HPDE6-E6E7 (cell line): ENCODE results near the gene MYBBP1A.

ENCODE experiments used
- DNase-seq: peaks from one replicate; pipeline ENCODE4 v3.0.0; 2011; ENCODE audit warnings: missing footprints; ENCODE audit errors: extremely low spot score

Gene MYBBP1A

DNA sequence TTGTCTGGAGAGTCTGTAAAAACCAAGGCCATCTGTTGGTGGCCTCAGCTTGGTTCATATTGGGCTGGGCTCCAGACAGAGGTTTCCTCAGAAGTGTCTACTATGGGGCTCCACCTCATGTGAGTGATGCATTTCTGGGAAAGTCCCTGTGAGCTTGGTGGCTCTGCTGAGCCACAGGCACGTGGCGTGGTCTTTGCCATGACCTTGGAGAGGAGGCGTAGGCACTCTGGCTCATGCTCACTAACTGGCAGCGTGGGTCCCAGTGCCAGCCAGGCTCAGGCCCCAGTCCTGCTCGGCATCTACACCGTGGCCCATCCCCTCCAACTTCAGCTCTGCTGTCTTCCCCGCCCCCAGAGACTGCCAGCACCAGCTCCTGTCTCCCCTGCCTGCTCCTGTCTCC is 18.5 kb upstream of the MYBBP1A start:
- DNase-seq: no peak

DNA sequence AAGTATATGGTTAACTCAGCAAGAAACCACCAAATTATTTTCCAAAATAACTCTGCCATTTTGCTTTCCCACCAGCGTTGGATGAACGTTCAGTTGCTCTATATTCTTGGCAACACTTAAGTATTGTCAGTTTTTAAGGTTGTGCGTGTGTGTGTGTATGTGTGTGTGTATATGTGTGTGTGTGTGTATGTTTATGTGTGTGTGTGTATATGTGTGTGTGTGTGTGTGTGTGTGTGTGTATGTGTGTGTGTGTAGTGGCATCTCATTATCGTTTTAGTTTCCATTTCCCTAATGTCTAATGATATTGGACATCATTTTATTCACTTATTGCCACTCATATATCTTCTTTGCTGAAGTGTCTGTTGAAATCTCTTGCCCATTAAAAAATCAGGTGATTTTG is 17.9 kb upstream of the MYBBP1A start:
- no peak for DNase-seq

DNA sequence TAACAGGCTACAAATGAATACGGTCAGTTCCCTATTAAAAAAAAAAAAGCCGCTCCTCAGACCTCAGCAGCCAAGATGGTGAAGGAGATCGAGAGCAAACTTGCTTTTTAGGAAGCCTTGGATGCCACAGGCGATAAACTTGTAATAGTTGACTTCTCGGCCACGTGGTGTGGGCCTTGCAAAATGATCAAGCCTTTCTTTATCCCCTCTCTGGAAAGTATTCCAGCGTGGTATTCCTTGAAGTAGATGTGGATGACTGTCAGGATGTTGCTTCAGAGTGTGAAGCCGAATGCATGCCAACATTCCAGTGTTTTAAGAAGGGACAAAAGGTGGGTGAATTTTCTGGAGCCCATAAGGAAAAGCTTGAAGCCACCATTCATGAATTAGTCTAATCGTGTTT is 16.9 kb upstream of the MYBBP1A start:
- no peak for DNase-seq

DNA sequence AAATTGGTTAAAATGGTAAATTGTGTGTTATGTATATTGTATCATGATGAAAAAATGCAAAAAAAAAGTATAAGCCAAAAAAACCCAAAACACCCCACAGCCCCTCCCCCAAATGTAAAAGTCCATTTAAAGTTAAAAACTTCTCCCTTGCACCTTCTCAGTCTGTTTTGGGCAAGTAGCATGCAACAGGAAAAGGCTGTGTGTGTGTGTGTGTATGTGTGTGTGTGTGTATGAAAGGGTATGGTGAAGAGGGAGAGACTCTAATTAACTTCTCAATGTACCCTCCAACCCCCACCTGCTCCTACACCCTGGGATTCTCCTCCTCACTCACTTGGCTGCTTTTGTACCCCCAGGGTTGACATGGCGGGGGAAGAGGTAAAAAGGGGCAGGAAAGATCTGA is 14.4 kb upstream of the MYBBP1A start:
- no peak for DNase-seq

DNA sequence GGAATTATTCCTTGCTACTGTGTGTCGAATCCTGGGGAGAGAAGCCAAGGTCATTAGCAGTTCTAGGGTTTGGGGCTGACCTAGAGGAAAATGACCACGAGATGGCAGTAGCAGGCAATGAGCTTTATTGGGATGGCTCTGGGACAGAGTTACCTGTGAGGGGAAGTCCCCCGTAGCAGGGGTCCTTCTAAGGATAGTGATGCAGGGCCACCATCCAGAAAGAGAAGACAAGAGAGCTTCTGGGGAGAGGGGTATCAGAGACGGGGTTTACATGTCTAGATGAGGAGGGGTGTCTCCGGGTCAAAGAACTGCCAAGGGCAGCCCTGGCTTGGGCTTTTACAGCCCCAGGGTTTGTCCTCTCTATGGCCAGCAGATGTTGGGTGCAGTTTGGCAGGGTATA is 11.6 kb upstream of the MYBBP1A start:
- DNase-seq: peak; percentile 62

DNA sequence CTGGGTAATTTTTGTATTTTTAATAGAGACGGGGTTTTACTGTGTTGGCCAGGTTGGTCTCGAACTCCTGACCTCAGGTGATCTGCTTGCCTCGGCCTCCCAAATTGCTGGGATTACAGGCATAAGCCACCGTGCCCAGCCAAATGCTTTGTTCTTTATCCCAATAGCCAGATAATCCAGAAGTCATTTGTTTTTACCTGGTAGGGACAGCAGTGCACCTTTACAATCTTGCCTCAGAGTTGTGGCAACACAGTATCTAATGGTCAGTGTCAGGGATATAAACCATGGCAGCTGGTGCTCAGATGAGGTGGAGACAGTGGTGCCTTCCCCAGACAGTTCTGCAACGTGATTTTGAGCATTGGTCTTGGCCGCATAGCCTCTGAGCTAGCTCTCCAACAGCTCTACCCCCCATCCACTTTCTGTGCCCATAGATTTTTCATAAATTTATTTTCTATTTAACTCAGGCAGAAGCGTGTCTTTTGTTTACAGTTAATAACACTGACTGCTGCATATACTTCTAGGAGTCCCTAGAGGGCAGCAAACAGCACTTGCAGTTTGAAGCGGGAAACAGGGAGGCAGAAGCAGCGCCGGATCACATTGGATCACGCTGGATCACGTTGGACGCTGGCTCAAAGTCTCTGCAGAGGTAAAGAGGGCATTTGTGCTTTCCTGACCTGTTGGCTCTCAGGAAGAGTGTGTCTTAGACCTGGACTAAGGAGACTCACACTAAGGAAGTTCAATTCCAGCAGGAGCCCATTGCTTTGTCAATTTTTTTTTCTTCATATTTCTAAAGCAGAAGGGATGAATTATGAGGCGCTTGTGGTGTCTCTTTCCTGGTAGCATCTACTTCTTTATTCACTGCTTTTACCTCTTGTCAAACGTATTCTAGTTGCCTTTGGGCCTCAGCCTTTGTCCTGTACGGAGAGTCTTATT is 10.3 kb upstream of the MYBBP1A start:
- DNase-seq: peak; percentile 69

DNA sequence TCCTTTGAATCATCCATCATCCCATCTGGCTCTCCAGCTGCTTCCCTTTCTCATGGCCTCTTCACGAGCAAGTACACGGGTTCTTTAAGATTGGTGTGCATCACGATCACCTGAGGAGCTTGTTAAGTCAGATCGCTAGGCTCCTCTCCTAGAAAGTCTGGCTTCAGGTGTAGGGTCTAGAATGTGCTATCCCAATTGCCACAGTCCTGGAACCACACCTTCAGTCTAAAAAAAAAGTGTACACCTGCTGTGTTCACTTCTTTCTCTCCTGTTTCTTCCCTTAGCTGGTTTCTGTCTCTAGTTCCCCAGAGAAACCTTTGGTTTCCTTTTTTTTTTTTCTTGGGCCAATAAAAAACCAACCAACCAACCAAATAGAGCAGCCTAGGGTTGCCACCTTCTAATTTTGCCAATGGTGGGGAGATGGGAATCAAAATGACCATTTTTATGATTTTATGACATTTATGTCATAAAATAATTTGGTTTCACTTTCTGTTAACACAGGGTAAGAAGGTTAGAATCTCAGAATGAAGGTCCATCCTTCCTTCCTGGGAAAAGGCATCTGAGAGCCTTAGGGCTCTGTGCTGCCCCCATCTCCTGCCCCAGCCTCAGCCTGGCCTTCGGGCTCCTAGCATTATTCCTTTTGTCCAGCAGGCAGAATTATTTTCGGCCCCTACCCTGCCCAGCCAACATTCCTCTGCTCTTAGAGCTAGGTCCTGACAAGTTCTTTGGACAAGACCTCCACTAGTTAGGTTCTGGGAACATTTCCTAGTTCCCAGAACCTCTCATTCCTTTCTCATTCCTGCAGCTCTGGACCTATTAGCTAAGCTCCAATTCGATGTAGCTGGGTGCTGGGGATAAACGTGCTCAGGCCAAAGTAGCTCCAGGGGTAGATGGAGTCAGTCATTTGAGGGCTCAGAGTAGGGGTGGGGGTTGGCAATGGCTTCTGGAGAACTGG is 7.1 kb upstream of the MYBBP1A start:
- no peak for DNase-seq

DNA sequence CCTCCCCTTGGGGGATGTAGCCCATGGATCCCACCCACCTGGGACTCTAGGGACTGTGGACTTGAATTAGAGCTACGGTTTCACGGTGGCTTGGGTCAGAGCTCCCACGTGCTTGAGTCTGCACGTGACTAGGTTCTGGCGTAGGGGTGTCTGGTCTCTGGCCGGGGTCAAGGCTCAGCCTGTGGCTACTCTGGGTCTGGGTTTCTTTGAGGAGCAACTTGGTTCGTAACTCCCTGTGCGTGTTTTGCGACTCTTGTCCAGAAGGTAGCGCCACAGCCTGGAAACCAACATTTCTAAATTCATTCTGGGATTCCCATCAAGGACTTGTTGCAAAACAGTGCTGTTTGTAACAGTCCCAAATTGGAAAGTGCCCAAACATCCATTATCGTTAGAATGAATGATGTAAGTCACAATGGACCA is 5.7 kb upstream of the MYBBP1A start:
- no peak for DNase-seq

DNA sequence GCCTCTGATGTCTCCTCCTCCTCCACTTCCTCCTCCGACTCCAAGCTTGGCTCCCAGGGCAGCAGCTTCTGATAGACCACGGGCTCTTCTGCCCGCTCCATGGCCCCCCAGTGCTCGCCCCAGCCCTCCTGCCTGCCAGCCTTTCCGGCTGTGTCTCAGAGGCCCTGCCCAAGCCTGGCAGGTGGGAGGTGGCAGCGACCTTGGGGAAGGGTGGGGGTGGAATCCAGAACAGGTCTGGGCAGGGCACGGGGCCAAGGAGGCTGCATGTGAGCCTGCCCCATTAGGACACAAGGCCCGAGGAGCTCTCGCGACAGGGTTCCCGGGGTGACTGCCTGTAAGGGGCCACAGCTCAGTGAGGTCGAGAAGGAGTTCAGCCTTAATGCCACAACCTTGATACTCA is 5.2 kb upstream of the MYBBP1A start, which contains the start of gene GGT6:
Gene GGT6 (minus strand): TSS at position 157 of the 400 bp plus-strand sequence. CDS start 56 bp downstream, at position 101.
- no peak for DNase-seq

DNA sequence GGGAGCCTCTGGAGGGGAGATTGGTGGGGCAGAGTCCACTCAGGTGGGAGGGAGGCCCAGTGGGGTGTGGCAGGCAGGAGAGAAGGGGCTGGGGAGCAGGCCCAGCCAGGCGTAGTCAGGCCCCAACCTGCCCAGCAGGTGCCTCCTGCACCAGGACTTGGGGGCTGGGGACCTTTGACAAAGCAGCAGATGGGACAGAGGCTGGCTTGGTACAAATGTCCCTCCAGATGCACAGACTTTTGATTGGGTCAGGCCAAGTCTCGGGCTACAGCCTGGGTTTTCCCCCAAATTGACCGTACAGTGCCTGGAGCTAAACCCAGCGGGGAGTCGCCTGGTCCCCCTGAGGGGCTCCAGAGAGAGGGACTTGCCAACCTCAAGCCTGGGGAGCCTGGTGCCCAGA is 4.8 kb upstream of the MYBBP1A start:
- no peak for DNase-seq

DNA sequence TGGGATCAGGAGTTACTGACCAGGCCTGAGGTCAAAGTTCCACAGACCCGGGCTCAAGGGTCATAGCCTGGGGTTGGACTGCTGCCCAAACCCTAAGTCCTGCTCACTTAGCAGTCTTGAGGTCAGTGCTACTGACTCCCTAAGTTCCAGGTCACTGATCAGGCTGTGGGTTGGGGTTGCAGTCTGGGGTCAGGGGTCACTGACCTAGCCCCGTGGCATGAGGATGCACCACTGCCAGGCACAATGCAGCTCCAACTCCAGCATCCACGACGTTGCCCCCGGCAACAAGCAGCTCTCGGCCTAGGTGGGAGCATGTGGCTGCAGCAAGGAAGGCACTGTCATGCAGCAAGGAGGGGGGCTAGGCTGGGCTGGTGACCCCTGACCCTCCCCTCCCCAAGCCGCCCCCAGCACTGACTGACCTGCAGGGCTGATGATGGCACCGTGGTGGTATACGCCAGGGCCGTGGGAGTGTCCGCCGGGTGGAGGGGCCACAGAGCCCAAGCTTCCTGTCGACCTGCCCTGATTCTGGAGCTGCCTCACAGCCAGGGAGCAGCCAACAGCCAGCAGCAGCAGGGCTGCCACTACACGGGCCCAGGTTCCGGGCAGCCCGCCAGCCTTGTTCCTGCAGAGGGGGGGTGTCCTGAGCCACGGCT is 4.1 kb upstream of the MYBBP1A start:
- no peak for DNase-seq

DNA sequence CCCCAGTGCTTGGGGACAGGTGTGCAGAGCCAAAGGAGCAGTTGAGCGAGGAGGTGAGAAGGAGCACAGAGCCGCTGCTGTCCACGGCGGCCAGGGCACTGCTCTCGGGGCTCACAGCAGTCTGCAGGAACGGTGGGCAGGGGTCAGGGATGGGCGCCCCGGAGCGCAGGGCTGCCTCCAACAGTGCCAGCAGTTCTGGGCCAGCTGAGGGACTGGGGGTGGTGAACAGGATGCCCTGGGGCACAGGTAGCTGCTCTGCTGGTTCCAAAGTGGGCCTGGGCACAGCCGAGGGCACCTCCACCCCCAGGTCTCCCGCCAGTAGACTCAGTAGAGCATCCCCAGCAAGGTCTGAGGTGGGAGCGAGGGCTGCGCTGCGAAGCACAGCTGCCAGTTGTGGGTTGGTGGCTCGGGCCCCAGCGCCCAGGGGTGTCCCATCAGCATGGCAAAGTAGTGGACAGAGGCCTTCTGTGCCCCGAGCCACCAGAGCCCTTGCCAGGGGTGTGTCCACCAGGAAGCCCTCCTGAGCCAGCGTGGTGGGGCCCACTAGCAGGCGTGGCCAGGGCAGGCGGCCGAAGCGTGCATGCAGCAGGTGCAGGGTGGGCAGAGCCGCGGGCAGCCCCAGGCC is 3.3 kb upstream of the MYBBP1A start:
- no peak for DNase-seq

DNA sequence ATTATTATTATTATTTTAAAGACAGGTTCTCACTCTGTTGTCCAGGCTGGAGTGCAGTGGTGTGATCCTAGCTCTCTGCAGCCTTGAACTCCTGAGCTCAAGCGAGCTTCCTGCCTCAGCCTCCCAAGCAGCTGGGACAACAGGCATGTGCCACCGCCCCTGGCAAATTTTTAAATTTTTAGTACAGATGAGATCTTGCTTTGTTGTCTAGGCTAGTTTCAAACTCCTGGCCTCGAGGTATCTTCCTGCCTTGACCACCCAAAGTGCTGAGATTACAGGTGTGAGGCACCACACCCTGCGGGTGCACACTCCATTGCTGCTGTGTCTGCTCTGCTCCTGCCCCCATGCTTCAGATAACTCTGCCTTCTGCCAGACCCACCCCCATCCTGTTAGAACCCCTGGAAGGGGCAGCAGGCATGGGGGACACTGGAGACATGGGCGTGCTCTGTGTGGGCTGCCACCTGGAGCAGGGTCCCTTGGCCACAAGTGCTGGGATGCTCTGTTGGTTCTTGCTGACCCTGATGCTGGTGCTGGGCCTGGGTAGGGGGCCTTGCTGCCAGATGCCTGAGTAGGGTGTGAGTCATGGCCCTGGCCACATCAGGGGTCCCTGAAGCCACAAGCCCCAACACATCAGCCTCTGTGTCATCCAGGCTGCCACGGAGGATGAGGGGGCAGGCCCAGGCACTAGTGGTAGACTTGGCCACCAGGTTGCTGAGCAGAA is 2.6 kb upstream of the MYBBP1A start:
- DNase-seq: no peak

DNA sequence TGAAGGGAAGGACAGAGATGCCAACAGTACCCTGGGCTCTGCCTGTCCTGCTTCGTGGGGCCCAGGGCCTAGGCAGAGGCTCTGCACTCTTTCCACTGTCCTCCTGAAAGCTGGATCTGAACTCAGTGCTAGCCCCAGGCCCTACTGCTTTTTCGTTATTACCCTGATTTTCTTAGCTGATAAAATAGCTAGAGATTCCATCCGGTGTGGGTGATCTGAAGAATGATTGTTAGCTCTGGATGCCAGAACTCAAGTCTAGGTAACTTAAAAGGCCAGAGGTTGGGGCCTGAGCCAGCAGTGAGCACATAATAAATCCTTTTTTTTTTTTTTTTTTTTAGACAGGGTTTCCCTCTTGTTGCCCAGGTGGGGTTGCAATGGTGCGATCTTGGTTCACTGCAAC is 1.8 kb upstream of the MYBBP1A start:
- DNase-seq: no peak

DNA sequence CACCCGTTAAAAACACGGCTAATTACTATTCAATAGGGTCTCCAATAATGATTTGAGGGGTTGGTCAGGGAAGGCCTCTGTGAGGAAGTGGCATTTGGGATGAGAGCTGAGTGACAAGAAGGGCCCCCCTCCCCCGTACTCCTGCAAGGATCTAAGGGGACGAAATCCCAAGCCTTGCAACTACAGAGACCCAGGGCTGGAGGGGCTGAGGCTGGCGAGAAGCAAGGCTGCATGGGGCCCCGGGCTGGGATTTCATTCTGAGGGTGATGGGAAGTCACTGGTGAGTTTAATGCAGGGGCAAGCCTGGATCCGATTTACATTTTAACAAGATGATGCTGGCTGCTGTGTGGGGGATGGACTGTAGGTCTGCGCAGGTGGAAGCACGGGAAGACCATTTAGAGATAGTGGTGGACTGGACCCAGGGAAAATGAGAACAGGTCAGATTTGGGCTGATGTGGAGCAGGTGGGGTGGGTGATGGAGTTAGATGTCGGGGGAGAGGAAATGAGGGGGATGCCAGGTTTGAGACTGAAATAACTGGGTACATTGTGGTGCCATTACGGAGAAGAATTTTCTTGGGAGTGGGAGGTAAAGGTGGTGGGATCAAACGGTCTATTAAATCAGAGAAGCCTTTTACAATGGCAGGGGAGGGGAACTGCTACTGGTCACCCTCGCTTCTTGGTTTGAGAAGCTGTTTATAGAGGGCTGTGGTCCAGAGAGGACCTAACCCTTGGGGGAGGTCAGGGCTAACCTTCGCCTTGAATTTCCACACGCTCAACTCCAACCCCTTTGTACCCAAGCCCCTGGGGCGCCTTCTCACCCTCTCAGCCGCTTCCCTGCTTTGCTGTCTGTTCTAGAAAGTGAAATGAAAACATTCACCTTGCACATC is 932 bp upstream of the MYBBP1A start:
- DNase-seq: no peak

DNA sequence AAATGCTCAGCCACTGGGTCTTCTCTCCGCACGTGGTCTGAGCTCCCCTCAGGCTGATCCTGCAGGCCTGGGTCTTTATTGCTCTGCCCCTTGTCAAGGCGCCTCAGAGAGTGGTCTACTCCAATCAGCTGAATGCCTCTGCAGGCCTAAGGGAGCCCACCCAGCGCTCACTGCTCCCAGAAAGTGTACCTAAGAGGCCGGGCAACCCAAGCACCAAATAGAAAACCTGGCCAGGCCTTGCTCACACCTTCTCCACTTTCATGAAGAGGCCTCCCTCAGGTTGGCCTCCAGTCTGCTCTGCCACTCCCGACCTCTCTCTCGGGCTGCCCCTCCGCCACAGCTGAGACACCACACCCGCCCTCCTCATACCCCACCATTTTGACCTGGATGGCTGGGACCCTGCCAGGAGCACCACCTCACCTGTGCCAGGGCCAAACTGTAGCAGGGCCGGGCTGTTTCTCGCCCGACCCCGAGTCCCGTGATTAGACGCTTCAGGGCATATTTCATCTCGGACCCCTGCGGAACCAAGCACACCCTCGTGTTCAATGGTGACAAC is 665 bp downstream of the MYBBP1A start:
- no peak for DNase-seq

DNA sequence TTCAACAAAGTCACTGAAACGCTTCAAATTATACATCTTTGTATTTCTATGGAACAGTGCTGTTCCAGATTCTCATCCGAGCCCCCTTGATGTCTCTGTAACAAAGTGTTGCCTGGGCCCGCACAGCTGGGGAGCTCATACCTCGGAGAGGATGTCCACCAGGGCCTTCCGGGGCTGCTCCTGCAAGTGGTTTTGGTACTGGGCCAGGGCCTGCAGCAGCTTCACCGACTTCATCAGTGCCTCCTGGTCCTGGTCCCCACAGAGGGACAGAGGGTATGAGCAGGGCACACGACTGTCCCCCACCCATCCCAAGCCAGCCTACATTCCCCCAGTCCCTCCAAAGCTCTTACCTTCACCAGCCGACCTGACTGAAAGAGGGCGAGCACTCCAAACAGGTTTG is 1.5 kb downstream of the MYBBP1A start:
- no peak for DNase-seq

DNA sequence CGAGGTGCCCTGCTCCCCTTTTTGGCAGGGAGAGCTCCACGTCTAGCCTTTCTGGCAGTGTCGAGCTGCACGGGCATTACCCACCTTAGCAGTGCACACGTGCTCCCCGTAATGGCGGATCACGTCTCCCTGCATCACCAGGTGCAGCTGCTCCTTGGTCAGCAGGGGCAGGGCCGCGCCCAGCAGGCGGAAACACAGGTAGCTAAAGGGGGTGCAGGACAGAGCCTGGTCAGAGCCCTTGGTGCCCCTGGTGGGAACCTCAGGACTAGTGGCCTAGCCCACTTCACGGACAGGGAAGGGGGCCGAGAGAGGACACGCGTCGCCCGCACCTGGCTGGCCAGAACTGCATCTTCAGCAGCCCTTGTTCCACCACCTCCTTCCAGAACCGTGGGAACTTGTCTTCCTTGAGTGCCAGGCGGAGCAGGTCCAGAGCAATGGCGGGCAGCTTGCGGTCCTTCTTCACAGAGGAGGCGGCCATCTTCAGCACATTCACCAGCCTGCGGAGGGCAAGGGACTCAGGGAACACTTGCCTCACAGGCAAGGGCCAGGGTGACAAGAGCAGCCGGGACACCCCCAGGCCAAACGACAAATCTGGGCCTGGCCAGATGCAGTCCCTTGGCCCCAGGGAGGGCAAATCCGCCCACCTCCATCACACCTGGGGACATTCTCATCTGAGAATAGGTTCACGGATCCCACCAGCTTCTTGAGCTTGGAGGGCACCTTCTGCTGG is 3.2 kb downstream of the MYBBP1A start:
- DNase-seq: no peak

DNA sequence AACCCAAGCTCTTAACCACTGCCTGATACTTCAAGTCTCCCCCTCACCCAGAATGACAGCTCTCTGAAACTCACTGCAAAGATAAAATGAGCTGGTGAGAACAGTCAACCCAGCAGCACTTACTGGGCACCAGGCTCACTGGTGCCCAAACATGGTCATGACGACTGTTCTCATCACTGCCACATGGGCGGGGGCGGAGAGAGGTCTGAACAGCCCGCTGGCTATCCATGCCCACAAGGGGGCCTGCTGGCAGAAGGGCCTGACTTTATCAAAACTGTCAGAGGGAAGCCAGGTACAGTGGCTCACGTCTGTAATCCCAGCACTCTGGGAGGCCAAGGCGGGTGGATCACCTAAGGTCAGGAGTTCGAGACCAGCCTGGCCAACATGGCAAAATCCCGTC is 4.0 kb downstream of the MYBBP1A start:
- no peak for DNase-seq
